Renal cortex interstitium (tissue), 11 donors: ENCODE data around the gene GAMT. TPM values are rescaled to one million over a fixed set of nuclear protein-coding genes. Genes with fewer than 3 reads are reported as not detected.
A peak's percentile ranks its signal among the peaks of the same experiment; 100 is the strongest.

Experiments
- DNase-seq, 11 donors: peaks; one replicate each; pipeline ENCODE4 v3.0.0-alpha.2; 2013; ENCODE audit warnings: low read depth in 9 of 11, low spot score in 4 of 11; ENCODE audit errors: extremely low read depth in 1 of 11
- polyA plus RNA-seq, 3 donors: library from polyadenylated mRNA; unstranded; fragments of 120-200 nt; gene quantifications; one replicate each; pipeline ENCODE4 v1.2.1, GENCODE V29; 2013; ENCODE audit not compliant: insufficient read length in 3 of 3

The GAMT gene
- polyA plus RNA-seq, 3 donors: 25.6 to 39.6 (median 37.4) TPM

DNA sequence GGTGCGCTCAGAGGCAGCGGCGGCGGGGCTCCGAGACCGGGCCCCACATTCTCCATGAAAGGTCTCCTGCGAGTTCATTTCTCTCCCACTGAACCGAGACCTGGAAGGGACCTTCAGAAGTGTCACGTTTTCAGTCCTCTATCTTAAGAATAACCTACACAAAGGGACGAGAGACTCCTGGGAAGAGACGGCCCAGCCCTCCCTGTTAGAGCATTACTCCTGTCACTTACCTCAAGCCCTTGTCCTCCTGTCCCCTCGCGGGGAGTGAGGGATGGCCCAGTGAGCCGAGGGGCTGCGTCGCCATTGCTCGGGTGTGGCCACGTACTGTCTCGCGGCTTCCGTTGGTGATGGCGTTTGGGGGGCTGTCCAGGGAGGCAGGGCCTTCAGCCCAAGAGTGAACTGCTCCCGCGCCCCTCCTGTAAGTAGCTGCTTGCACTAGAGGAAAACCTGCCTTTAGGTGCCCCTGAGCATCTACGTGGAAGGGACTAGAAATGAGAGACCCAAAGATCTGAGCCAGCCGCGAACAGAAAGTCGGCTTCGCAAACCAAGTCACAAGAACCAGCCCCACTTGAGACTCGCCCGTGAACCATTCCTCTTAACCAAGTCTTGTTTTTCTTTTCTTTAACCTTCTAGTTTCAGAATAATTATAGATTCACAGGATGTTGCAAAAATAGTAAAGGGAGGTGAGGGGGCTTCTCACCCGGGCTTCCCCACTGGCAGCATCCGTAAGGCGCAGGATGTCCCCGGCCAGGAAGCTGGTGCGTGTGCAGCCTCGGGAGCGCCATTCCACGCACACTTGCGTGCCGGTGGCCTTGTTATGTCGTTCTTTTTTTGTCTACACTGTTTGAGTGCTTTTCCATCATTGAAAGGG is 38.7 kb downstream of the GAMT start:
- no peak for DNase-seq

- no peak for DNase-seq
Measured at GRCh38 chr19:1361601-1362386, 39.5 kb downstream of the GAMT start.

DNA sequence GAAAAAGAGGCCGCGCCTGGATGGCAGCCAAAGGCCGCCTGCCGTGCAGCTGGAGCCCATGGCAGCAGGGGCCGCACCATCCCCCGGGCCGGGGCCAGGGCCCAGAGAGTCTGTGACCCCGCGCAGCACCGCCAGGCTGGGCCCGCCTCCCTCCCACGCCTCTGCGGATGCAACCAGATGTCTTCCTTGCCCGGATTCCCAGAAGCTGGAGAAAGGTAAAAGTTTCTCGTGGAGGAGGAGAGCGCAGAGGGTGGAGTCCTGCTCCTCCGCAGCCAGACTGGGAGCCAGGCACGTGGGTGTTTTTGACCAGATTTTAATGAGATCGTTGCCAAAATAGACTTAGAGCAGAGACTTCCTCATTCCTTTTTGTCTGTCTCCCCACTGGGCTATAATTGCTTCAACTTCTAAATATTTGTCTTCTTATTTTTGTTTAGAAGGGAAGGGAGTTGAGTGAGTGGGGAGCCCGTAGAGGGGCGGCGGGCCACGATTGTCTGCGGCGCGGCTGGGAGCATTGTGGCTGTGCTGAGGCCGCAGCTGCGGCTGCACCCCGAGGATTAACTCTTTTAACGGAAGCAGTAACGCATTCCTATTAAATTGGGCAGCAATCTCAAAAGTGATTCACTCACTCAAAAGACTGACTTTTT is 40.4 kb downstream of the GAMT start:
- DNase-seq: peak in 3 of 11 donors; percentile 48 to 63 (median 50)

DNA sequence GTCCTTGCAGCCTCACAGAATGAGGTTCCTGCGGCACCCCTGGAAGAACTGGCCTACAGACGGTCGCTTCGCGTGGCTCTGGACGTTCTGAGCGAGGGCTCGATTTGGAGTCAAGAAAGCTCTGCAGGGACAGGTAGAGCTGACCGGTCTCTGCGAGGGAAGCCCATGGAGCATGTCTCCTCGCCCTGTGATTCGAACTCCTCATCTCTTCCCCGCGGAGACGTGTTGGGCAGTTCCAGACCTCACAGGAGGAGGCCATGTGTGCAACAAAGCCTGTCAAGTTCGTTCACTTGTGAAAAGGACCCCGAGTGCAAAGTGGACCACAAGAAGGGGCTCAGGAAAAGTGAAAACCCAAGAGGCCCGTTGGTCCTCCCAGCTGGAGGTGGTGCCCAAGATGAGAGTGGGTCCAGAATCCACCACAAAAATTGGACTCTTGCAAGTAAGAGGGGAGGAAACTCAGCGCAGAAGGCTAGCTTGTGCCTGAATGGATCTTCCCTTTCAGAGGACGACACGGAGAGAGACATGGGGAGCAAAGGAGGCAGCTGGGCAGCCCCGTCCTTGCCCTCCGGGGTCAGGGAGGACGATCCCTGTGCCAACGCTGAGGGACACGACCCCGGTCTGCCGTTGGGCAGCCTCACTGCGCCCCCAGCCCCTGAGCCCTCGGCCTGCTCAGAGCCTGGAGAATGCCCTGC is 41.1 kb downstream of the GAMT start:
- no peak for DNase-seq

- DNase-seq: no peak
Measured at GRCh38 chr19:1357531-1358109, 43.7 kb downstream of the GAMT start.

GRCh38 chr19:1356508-1356865 is 44.9 kb downstream of the GAMT start:
- peak in 7 of 11 donors; percentile 66 to 82 (median 73) for DNase-seq

GRCh38 chr19:1355568-1356507 is 45.5 kb downstream of the GAMT start:
- peak in 3 of 11 donors; percentile 39 to 62 (median 41) for DNase-seq

DNA sequence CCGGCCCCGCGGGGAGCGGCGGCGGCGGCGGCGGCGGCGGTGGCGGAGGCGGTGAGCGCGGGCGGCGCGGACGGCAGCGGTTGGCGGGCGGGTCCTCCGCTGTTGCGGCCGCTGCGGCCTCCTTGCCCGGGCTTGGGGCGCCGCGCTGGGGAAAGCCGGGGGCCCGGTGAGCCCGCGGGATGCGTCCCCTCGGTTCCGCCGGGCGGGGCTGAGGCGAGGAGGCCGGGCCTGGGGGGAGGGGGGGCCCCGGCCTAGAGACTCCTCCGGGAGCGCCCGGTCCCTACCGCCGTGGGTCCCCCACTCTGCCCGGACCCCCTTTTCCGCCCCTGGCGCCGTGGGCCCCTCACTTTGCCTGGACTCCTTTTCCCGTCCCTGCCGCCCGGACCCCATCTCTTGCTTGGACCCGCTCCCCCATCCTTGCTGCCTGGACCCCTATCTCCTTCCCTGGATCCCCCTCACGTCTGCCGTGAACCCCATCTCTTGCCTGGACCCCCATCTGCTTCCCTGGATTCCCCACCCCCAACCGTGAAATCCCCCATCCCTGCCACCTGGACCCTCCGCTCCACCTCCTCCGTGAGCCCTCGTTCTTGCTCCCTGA is 46.3 kb downstream of the GAMT start:
- no peak for DNase-seq

DNA sequence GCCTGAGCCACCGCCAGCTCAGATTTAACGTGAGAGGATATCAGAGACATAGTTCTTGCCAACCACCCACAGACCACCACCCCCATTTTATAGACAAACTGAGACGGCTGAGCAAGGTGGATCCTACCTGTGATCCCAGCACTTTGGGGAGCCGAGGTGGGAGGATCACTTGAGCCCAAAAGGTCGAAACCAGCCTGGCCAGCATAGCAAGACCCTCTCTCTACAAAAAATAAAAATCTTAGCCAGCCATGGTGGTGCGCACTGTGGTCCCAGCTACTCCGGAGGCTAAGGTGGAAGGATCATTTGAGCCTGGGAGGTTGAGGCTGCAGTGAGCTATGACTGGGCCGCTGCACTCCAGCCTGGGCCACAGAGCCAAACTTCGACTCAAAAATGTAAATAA is 48.2 kb downstream of the GAMT start:
- no peak for DNase-seq

- DNase-seq: no peak
Measured at GRCh38 chr19:1351381-1351851, 49.9 kb downstream of the GAMT start.

GRCh38 chr19:1350867-1351266 is 50.5 kb downstream of the GAMT start:
- no peak for DNase-seq

DNA sequence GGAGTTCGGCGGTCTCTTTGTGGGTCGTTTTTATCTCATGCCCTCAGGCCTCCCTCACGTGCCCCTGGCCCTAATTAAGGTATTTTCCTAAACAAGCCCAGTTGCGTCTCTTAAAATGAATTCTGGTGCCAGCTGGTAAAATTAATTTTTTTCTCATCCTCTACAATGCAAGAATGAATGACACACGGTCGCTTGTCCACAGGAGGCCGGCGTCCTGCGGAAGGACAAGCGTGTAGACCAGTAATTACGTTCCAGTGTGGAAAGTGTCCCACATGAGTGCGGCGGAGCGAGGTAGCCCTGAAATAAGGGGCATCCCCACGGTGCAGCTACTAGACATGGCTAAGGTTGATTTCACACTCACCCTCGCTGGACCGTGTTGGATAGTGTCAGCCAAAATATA is 52.1 kb downstream of the GAMT start:
- no peak for DNase-seq

Other genes starting within 250 kb of the GAMT start
- gene SBNO2, start 227.3 kb downstream of the GAMT start, polyA plus RNA-seq: 10 to 100 TPM; 14.9 to 23.6 (median 18.3) TPM
- 10 to 100 TPM; 56.8 to 62.2 (median 59.0) TPM for gene STK11, start 195.8 kb downstream of the GAMT start, polyA plus RNA-seq
- gene CBARP, start 163.5 kb downstream of the GAMT start, polyA plus RNA-seq: 1 to 10 TPM; 1.5 to 8.7 (median 2.0) TPM
- 100 to 1,000 TPM in 2 of 3 donors, 10 to 100 TPM in 1; 82.2 to 145 (median 129) TPM for gene ATP5F1D, start 159.8 kb downstream of the GAMT start, polyA plus RNA-seq
- gene MIDN, start 153.0 kb downstream of the GAMT start, polyA plus RNA-seq: 10 to 100 TPM; 42.1 to 70.7 (median 67.6) TPM
- 100 to 1,000 TPM; 803 to 982 (median 849) TPM for gene CIRBP, start 132.2 kb downstream of the GAMT start, polyA plus RNA-seq
- 10 to 100 TPM; 14.8 to 25.6 (median 21.3) TPM for gene FAM174C, start 126.0 kb downstream of the GAMT start, polyA plus RNA-seq
- gene EFNA2, start 115.7 kb downstream of the GAMT start, polyA plus RNA-seq: 1 to 10 TPM; 1.5 to 3.8 (median 3.6) TPM
- 10 to 100 TPM; 39.5 to 84.1 (median 76.6) TPM for gene NDUFS7, start 17.6 kb downstream of the GAMT start, polyA plus RNA-seq
- gene DAZAP1, start 6.0 kb upstream of the GAMT start, polyA plus RNA-seq: 100 to 1,000 TPM in 1 of 3 donors, 10 to 100 TPM in 2; 79.6 to 103 (median 90.2) TPM
- 100 to 1,000 TPM; 587 to 892 (median 766) TPM for gene RPS15, start 36.9 kb upstream of the GAMT start, polyA plus RNA-seq
- 1 to 10 TPM; 1.2 to 1.9 (median 1.5) TPM for gene APC2, start 48.6 kb upstream of the GAMT start, polyA plus RNA-seq
- gene C19orf25, start 77.7 kb upstream of the GAMT start, polyA plus RNA-seq: 10 to 100 TPM; 17.0 to 33.0 (median 31.3) TPM
- 10 to 100 TPM in 1 of 3 donors, 1 to 10 TPM in 2; 4.4 to 11.4 (median 7.8) TPM for gene PCSK4, start 88.8 kb upstream of the GAMT start, polyA plus RNA-seq
- 10 to 100 TPM; 14.5 to 28.1 (median 23.8) TPM for gene REEP6, start 89.6 kb upstream of the GAMT start, polyA plus RNA-seq
- gene ADAMTSL5, start 111.5 kb upstream of the GAMT start, polyA plus RNA-seq: 1 to 10 TPM in 1 of 3 donors, under 1 TPM in 2; 0.47 to 1.2 (median 0.62) TPM
- under 1 TPM; 0.11 to 0.45 (median 0.14) TPM for gene PLK5, start 122.5 kb upstream of the GAMT start, polyA plus RNA-seq
- gene MEX3D, start 166.8 kb upstream of the GAMT start, polyA plus RNA-seq: 10 to 100 TPM; 19.3 to 33.9 (median 28.2) TPM
- 10 to 100 TPM; 41.3 to 77.7 (median 68.6) TPM for gene MBD3, start 191.3 kb upstream of the GAMT start, polyA plus RNA-seq
- 100 to 1,000 TPM in 2 of 3 donors, 10 to 100 TPM in 1; 86.1 to 129 (median 121) TPM for gene UQCR11, start 203.9 kb upstream of the GAMT start, polyA plus RNA-seq